ENCODE results near the gene FILIP1L. TPM values are rescaled to one million over a fixed set of nuclear protein-coding genes. Genes with fewer than 3 reads are reported as not detected.
"Not testable (repeated sequence)": the region's sequence is repeated elsewhere in the genome, so short reads cannot be mapped to it uniquely, and the experiment has no call there.

Gene FILIP1L
- total RNA-seq, 1 experiment from 2014 or later: 0.07 TPM

- Histone ChIP-seq H3K4me3 (ENCODE audit: insufficient read depth, low read depth, low read length) (no peak overlapping the region), H3K27me3 (ENCODE audit: control insufficient read depth, insufficient read depth, low read length) (no peaks in the 10 kb centered on the region), H3K36me3 (replicated peaks; ENCODE audit: control insufficient read depth, insufficient read depth, low read length) (no peaks in the 10 kb centered on the region)
- DNase-seq: no peak
Measured at GRCh38 chr3:100060685-100061484, 53.4 kb downstream of the FILIP1L start.

DNA sequence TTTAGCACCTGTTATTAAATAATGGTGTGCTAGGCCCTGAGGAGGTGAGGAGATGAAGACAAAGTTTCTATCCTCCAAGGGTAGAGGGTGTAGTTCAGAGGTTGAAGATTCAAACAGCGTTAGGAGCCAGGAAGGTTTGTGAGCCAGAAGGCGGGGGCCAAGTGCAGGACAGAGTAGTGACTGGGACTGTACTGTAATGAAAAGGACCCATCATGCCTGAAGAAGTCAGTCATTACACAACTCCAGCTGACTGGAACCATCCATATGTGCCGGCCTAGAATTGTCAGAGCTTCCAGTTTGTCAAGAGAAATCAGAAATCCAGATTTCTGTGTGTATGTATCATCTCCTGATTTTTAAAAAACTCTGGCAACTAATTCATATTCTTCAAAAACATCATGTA lies 54.8 kb downstream of the FILIP1L start:
- Histone ChIP-seq H3K27me3 (ENCODE audit: control insufficient read depth, insufficient read depth, low read length) (no peaks in the 10 kb centered on the region), H3K4me3 (ENCODE audit: insufficient read depth, low read depth, low read length) (no peak overlapping the region), H3K36me3 (replicated peaks; ENCODE audit: control insufficient read depth, insufficient read depth, low read length) (no peaks in the 10 kb centered on the region)
- no peak for DNase-seq

- Histone ChIP-seq H3K4me3 (ENCODE audit: insufficient read depth, low read depth, low read length) (no peak overlapping the region), H3K36me3 (replicated peaks; ENCODE audit: control insufficient read depth, insufficient read depth, low read length) (no peaks in the 10 kb centered on the region), H3K27me3 (ENCODE audit: control insufficient read depth, insufficient read depth, low read length) (no peaks in the 10 kb centered on the region)
- no peak for DNase-seq
Measured at GRCh38 chr3:100057716-100058575, 56.4 kb downstream of the FILIP1L start.

DNA sequence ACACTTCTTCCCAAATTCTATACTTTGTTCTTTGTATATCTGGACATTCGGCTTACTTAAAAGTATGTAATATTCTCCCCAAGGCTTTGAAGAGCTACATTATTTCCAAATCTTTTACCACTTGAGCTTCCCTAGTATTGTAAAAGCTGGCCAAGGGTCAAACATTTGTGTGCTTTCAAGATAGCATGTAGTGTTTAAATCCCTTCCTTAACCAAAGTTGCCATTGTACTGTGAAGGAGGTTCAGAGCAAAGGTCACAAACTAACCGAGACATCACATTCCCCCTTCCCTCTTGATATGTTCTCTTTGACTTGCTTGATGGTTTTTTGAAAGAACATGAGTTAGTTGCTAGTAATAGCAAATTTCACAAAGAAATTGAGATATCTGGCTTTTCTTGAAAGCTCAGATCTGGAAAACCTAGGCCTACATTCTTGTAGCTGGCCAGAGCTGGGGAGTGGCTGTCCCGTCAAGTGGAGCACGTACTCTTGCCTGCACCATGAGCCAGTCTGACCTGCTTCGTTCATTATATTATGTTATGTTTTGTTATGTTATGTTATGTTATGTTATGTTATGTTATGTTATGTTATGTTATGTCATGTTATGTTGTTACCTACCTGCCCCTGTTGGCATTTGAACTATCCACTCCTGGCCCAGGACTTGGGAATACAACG lies 60.2 kb downstream of the FILIP1L start:
- no peak for DNase-seq
- H3K36me3 ChIP-seq (replicated peaks; ENCODE audit: control insufficient read depth, insufficient read depth, low read length): no peaks in the 10 kb centered on the region
- no peaks in the 10 kb centered on the region for H3K27me3 ChIP-seq (ENCODE audit: control insufficient read depth, insufficient read depth, low read length)
- H3K4me3 ChIP-seq (ENCODE audit: insufficient read depth, low read depth, low read length): no peak overlapping the region

DNA sequence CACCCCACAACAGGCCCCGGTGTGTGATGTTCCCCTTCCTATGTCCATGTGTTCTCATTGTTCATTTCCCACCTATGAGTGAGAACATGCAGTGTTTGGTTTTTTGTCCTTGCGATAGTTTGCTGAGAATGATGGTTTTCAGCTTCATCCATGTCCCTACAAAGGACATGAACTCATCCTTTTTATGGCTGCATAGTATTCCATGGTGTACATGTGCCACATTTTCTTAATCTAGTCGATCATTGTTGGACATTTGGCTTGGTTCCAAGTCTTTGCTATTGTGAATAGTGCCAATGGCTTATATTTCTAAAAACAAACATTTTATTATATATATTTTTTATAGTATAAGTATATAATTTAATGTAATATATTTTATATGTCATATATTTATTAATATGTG lies 62.8 kb downstream of the FILIP1L start:
- H3K27me3 ChIP-seq (ENCODE audit: control insufficient read depth, insufficient read depth, low read length); DNase-seq; H3K4me3 ChIP-seq (ENCODE audit: insufficient read depth, low read depth, low read length); H3K36me3 ChIP-seq (replicated peaks; ENCODE audit: control insufficient read depth, insufficient read depth, low read length): not testable (repeated sequence)

DNA sequence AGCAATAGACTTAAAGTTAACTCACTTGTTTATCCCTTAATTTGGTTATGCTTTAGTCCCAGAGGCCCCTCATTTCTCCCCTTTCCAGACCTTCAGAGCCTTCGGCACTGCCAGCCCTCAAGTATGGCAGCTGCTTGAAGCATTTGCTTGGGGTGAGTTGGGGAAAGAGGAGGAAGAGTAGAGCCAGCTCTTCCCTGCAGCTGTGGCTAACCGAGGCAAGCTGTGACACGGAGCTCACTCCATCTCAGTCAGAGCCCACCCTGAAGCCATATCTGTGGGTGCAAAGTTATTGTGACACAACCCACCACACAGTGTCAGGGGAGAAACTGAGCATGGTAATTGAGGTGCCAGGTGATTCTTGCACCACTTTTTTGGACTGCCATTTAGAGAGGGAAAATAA lies 66.1 kb downstream of the FILIP1L start:
- Histone ChIP-seq H3K36me3 (replicated peaks; ENCODE audit: control insufficient read depth, insufficient read depth, low read length) (no peaks in the 10 kb centered on the region), H3K4me3 (ENCODE audit: insufficient read depth, low read depth, low read length) (no peak overlapping the region), H3K27me3 (ENCODE audit: control insufficient read depth, insufficient read depth, low read length) (no peaks in the 10 kb centered on the region)
- DNase-seq: no peak

- H3K4me3 ChIP-seq (ENCODE audit: insufficient read depth, low read depth, low read length): no peak overlapping the region
- no peaks in the 10 kb centered on the region for H3K27me3 ChIP-seq (ENCODE audit: control insufficient read depth, insufficient read depth, low read length)
- no peak for DNase-seq
- no peaks in the 10 kb centered on the region for H3K36me3 ChIP-seq (replicated peaks; ENCODE audit: control insufficient read depth, insufficient read depth, low read length)
Measured at GRCh38 chr3:100047455-100048141, 66.7 kb downstream of the FILIP1L start.

- Histone ChIP-seq H3K36me3 (replicated peaks; ENCODE audit: control insufficient read depth, insufficient read depth, low read length) (no peaks in the 10 kb centered on the region), H3K27me3 (ENCODE audit: control insufficient read depth, insufficient read depth, low read length) (no peaks in the 10 kb centered on the region), H3K4me3 (ENCODE audit: insufficient read depth, low read depth, low read length) (no peak overlapping the region)
- DNase-seq: no peak
Measured at GRCh38 chr3:100046986-100047385, 67.3 kb downstream of the FILIP1L start.

DNA sequence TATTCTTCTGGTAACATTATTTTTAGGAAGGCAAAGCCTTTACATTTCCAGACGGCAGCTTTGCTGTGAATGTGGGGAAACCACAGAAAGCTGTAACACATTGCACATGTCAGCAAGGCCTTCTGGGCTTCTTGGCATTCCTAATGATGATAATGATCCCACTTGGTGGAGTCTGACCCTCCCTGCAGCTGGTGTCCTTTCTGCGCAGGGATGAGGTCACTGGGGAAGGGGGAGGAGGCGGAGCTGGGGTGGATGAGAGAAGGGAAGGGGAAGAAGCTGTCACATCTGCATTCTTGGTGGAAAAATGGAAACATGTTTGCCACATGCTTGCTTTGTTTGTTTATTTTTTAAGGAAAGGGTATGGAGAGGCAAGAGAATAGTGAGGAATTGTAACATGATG lies 68.6 kb downstream of the FILIP1L start:
- Histone ChIP-seq H3K27me3 (ENCODE audit: control insufficient read depth, insufficient read depth, low read length) (no peaks in the 10 kb centered on the region), H3K4me3 (ENCODE audit: insufficient read depth, low read depth, low read length) (no peak overlapping the region), H3K36me3 (replicated peaks; ENCODE audit: control insufficient read depth, insufficient read depth, low read length) (no peaks in the 10 kb centered on the region)
- DNase-seq: no peak

DNA sequence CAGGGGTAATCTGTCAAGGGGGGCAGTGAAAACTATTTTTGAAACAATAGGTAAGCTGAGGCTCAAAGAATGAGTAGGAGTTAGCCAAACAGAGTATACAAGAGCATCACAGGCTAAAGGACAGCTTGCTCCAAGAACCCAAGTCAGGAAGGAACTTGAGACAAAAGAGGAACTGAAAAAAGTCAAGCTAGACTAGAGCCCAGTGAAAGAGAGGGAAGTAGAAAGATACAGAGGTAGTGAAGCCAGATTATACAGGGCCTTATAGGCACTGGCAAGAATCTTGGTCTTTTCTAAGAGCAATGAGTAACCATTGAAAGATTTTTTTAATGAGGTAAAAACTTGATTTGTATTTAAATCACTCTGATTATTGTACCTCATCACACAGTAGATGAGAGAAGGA lies 69.9 kb downstream of the FILIP1L start:
- no peaks in the 10 kb centered on the region for H3K36me3 ChIP-seq (replicated peaks; ENCODE audit: control insufficient read depth, insufficient read depth, low read length)
- no peaks in the 10 kb centered on the region for H3K27me3 ChIP-seq (ENCODE audit: control insufficient read depth, insufficient read depth, low read length)
- DNase-seq: no peak
- H3K4me3 ChIP-seq (ENCODE audit: insufficient read depth, low read depth, low read length): no peak overlapping the region

DNA sequence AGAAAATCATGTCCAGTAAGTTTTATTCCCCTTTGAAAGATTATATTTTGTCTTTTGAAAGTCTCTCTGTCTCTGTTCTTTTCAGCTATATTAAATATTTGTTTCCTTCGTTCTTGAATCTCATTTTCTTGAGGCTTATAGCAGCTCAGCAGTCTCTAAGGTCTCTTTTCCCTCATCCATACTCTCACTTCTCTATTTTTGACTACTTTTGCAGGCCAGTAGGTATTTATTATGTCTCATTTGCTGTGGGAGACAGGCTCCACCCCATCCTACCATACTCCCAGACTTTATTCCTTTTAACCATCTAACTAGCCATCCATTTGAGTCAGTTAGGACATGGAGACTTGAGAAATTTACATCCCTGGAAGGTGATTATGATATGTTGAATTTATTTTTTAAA lies 71.0 kb downstream of the FILIP1L start:
- H3K36me3 ChIP-seq (replicated peaks; ENCODE audit: control insufficient read depth, insufficient read depth, low read length): no peaks in the 10 kb centered on the region
- H3K4me3 ChIP-seq (ENCODE audit: insufficient read depth, low read depth, low read length): no peak overlapping the region
- DNase-seq: no peak
- H3K27me3 ChIP-seq (ENCODE audit: control insufficient read depth, insufficient read depth, low read length): no peaks in the 10 kb centered on the region

DNA sequence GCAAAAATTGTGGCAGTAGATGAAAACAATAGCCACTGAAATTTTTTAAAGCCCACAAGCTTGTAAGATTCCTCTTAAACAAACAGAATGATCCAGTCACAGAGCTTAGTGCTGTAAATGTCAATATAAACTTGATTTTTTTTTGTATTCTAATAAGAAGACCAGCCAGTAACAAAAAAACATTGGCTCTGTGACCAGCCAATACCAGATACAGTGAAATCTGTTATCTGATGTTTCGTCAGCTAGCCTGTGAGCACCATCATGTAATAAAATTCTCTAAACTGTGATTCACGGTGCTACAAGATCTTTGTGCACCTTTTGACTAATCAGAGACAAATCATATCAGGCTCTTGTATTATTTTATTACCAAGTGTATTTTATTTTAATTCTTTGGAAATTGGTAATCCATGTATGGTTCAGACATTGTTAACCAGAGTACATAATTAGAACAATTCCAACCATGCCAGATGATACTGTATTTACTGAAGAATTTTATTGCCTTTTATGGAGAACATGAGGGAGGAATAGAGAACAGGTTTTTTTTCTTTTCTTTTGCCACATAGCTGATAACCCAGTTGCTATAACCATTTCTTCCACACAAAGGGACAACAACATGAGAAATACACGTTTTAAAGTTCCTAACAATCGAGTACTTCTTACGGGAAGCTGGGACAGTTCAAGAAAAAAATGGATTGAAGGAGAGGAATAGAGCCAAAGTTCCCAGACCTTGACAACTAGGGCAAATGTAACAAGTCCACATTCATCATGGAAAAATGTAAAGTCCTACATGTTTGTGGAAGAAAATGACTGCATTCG lies 71.9 kb downstream of the FILIP1L start:
- Histone ChIP-seq H3K27me3 (ENCODE audit: control insufficient read depth, insufficient read depth, low read length) (no peaks in the 10 kb centered on the region), H3K36me3 (replicated peaks; ENCODE audit: control insufficient read depth, insufficient read depth, low read length) (no peaks in the 10 kb centered on the region), H3K4me3 (ENCODE audit: insufficient read depth, low read depth, low read length) (no peak overlapping the region)
- DNase-seq: no peak

DNA sequence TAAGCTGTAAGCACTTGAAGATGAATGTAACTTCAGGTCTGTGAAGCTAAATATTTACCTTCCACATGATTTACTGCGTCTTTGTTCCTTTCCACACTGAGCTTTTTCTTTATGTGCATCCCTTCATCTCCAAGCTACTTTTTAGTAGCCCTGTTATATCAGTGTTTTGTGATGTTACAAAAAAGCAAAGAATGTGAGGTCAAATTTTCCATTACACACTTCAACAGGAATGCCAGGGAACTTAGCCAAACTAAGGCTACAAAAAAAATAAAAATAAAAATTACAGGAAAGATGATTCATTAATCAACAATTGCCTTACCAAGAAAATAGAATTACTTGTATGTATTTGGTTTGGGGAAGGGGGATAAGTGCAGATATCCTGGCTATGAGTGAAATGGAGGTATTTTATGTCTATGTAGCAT lies 73.0 kb downstream of the FILIP1L start:
- no peaks in the 10 kb centered on the region for H3K27me3 ChIP-seq (ENCODE audit: control insufficient read depth, insufficient read depth, low read length)
- DNase-seq: no peak
- H3K36me3 ChIP-seq (replicated peaks; ENCODE audit: control insufficient read depth, insufficient read depth, low read length): no peaks in the 10 kb centered on the region
- H3K4me3 ChIP-seq (ENCODE audit: insufficient read depth, low read depth, low read length): no peak overlapping the region

All from H7 (cell line).